Measurements from ENCODE around the gene ZSWIM6. TPM values are rescaled to one million over a fixed set of nuclear protein-coding genes. Genes with fewer than 3 reads are reported as not detected.
A peak's percentile ranks its signal among the peaks of the same experiment; 100 is the strongest.

Gene ZSWIM6
- total RNA-seq, 1 donor from 2014 or later: 20.7 TPM

- Mint-ChIP-seq H3K27me3 (ENCODE audit: unreplicated experiment) (no peaks in the 10 kb centered on the region), H3K27ac (ENCODE audit: unreplicated experiment) (no peak overlapping the region), H3K9me3 (ENCODE audit: unreplicated experiment) (no peaks in the 10 kb centered on the region), H3K4me1 (ENCODE audit: unreplicated experiment) (peaks cover 48% of the 10 kb centered on the region), H3K4me3 (ENCODE audit: unreplicated experiment) (no peak overlapping the region), H3K36me3 (ENCODE audit: unreplicated experiment) (peaks cover 2% of the 10 kb centered on the region)
- no peak for DNase-seq (ENCODE audit: extremely low spot score, unreplicated experiment)
- no peak for TF ChIP-seq CTCF (IDR thresholded peaks at IDR 0.05)
Measured at GRCh38 chr5:61461417-61461816, 129.4 kb downstream of the ZSWIM6 start.

DNA sequence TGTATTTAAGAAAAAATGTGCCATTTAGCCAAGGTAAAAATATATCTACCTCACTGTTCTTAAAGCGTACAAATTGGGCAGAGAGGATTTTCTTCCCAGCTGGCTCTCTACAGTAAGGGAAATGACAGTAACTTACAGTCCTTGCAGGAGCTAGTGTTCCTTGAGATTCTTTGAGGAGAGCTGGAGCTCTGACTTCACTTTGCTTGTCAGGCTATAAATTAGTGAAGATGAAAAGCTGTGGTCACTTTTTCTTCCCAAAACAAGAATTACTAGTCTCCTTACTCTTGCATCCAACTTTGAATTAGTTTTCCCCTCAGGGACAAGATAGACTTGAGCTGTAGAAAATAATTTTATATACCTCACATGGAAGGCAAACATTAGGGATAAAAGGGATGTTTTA is 129.9 kb downstream of the ZSWIM6 start:
- Mint-ChIP-seq H3K36me3 (ENCODE audit: unreplicated experiment) (peaks cover 2% of the 10 kb centered on the region), H3K4me1 (ENCODE audit: unreplicated experiment) (peaks cover 53% of the 10 kb centered on the region), H3K4me3 (ENCODE audit: unreplicated experiment) (no peak overlapping the region), H3K27ac (ENCODE audit: unreplicated experiment) (no peak overlapping the region), H3K27me3 (ENCODE audit: unreplicated experiment) (no peaks in the 10 kb centered on the region), H3K9me3 (ENCODE audit: unreplicated experiment) (no peaks in the 10 kb centered on the region)
- TF ChIP-seq CTCF (IDR thresholded peaks at IDR 0.05): no peak
- no peak for DNase-seq (ENCODE audit: extremely low spot score, unreplicated experiment)

DNA sequence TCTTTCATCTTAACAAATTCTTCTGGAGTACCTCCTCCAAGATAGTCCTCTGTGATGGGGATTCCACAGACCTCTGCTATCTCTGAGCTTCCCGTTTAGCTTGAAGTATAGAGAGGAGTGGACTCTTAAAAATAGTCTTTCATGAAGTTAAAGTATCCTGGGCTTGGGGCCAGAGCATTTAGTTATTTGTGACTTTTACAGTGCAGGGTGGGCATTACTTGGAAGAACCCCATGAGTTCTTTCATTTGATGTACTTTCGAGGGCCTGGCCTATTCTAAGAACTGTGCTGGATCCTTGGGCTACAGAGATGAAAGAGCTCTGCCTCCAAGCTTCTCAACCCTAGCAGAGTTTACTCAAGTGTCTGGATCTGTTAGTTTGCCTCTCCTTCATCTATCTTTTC is 131.5 kb downstream of the ZSWIM6 start:
- Mint-ChIP-seq H3K4me3 (ENCODE audit: unreplicated experiment) (no peak overlapping the region), H3K27me3 (ENCODE audit: unreplicated experiment) (no peaks in the 10 kb centered on the region), H3K27ac (ENCODE audit: unreplicated experiment) (no peak overlapping the region), H3K4me1 (ENCODE audit: unreplicated experiment) (peaks cover 66% of the 10 kb centered on the region), H3K36me3 (ENCODE audit: unreplicated experiment) (peaks cover 2% of the 10 kb centered on the region), H3K9me3 (ENCODE audit: unreplicated experiment) (no peaks in the 10 kb centered on the region)
- no peak for DNase-seq (ENCODE audit: extremely low spot score, unreplicated experiment)
- no peak for TF ChIP-seq CTCF (IDR thresholded peaks at IDR 0.05)

- Mint-ChIP-seq H3K27ac (ENCODE audit: unreplicated experiment) (peak overlapping the region; percentile 23), H3K4me1 (ENCODE audit: unreplicated experiment) (peaks cover 73% of the 10 kb centered on the region), H3K4me3 (ENCODE audit: unreplicated experiment) (no peak overlapping the region), H3K9me3 (ENCODE audit: unreplicated experiment) (no peaks in the 10 kb centered on the region), H3K36me3 (ENCODE audit: unreplicated experiment) (peaks cover 2% of the 10 kb centered on the region), H3K27me3 (ENCODE audit: unreplicated experiment) (no peaks in the 10 kb centered on the region)
- DNase-seq (ENCODE audit: extremely low spot score, unreplicated experiment): no peak
- no peak for TF ChIP-seq CTCF (IDR thresholded peaks at IDR 0.05)
Measured at GRCh38 chr5:61464512-61464911, 132.5 kb downstream of the ZSWIM6 start.

DNA sequence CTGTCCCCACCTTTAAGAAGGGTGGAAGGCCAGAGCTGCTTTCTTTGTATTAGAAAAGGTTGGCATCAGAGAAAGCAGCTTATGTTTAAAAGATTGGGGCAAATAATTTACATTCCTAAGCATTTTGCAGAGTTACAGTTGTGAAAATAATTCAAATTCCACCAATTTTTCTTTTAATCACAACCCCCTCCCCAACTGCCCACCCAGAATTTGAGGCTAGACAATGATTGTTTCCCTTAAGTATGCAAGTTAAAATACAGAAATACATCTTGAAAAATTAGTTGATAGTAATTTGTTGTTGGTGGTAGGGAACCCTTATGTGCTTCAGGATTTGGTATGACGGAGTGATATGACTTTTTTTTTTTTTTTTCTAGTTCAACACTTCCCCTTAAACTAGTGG is 133.0 kb downstream of the ZSWIM6 start:
- no peak for DNase-seq (ENCODE audit: extremely low spot score, unreplicated experiment)
- no peaks in the 10 kb centered on the region for H3K27me3 Mint-ChIP-seq (ENCODE audit: unreplicated experiment)
- H3K4me1 Mint-ChIP-seq (ENCODE audit: unreplicated experiment): peaks cover 76% of the 10 kb centered on the region
- H3K4me3 Mint-ChIP-seq (ENCODE audit: unreplicated experiment): no peak overlapping the region
- H3K9me3 Mint-ChIP-seq (ENCODE audit: unreplicated experiment): no peaks in the 10 kb centered on the region
- no peak overlapping the region for H3K27ac Mint-ChIP-seq (ENCODE audit: unreplicated experiment)
- no peak for TF ChIP-seq CTCF (IDR thresholded peaks at IDR 0.05)
- peaks cover 2% of the 10 kb centered on the region for H3K36me3 Mint-ChIP-seq (ENCODE audit: unreplicated experiment)

All from osteocyte (in vitro differentiated cells).